AG10803 (cell line): ENCODE results near the gene BTG3.

Experiments used
- DNase-seq: peaks from one replicate; pipeline ENCODE4 v3.0.0; 2010; ENCODE audit warnings: low read depth
- H3K4me3 ChIP-seq: 2 replicates; pipeline ENCODE4 v1.5.1; 2011; ENCODE audit warnings: mild to moderate bottlenecking, low read length, control low read depth
- TF ChIP-seq, protein P1 (sequence below): conservative IDR thresholded peaks from 2 replicates; pipeline ENCODE4 v1.5.1; 2011; ENCODE audit warnings: mild to moderate bottlenecking, low read length, control low read depth, inconsistent platforms

The BTG3 gene

DNA sequence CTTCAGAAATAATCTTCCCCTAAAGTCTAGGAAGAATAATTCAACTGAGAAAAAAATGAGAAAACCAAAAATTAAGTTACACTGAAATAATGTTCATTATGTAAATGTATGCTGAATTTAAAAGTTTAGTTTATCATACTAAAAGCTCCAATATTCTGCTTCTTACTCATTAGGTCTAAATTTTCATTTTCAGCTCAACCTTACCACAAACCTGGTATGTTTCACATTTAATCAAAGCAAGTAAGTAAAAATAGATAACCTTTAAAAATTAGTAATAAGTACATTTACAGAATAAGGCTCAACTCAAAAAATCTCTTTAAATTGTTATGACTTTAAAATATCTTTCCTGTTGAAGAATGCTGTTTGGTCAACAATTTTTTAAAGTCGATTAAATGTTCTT is 15.0 kb downstream of the BTG3 start:
- TF ChIP-seq, protein P1, sequence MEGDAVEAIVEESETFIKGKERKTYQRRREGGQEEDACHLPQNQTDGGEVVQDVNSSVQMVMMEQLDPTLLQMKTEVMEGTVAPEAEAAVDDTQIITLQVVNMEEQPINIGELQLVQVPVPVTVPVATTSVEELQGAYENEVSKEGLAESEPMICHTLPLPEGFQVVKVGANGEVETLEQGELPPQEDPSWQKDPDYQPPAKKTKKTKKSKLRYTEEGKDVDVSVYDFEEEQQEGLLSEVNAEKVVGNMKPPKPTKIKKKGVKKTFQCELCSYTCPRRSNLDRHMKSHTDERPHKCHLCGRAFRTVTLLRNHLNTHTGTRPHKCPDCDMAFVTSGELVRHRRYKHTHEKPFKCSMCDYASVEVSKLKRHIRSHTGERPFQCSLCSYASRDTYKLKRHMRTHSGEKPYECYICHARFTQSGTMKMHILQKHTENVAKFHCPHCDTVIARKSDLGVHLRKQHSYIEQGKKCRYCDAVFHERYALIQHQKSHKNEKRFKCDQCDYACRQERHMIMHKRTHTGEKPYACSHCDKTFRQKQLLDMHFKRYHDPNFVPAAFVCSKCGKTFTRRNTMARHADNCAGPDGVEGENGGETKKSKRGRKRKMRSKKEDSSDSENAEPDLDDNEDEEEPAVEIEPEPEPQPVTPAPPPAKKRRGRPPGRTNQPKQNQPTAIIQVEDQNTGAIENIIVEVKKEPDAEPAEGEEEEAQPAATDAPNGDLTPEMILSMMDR = no peak
- no peak for DNase-seq
- H3K4me3 ChIP-seq = no peak overlapping the region

DNA sequence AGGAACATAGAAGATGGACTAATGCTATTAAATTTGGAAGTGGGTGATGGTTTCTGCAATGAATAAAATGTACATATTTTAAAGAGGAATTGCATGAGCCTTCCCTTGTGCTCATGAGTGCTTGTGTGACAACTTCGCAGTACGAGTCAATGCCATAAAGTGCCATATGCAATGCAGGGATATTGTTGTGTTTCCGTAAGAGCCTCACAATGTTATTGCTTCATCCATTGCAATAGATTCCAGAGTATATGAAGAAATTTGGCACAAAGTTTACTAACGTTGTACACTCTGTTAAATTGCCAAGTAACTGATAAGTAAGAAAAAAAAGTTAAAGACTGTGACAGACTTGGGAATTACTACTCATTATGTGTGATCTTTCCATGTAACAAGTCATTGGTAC is 22.3 kb downstream of the BTG3 start:
- TF ChIP-seq, protein P1 = no peak
- no peak overlapping the region for H3K4me3 ChIP-seq
- peak; percentile 7 for DNase-seq

DNA sequence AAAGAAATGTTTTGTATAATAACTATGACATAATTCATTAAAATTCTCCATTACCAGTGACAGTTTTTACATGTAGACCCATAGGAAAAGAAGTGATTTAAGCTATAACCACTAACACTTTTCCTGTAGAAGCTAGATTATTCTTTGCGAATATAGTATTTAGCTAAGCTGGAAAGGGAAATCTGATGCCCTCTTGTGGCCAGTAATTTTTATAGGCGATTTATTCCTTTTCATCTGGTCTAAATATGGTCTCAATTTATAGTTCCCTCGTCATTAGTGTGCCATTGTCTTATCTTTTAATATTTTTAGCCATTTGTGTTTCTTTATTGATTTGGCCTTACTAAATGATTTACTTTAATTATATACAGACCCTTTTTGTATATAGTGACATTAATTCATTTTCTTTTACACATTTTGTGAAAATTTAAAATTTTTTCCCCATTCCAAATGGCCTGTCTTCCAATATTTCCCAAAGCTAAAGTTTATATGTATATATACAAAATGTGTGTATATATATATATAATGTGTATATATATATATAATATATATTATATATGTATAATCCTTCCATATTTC is 26.7 kb downstream of the BTG3 start:
- TF ChIP-seq, protein P1 = peak; percentile 78
- no peak overlapping the region for H3K4me3 ChIP-seq
- peak; percentile 59 for DNase-seq

DNA sequence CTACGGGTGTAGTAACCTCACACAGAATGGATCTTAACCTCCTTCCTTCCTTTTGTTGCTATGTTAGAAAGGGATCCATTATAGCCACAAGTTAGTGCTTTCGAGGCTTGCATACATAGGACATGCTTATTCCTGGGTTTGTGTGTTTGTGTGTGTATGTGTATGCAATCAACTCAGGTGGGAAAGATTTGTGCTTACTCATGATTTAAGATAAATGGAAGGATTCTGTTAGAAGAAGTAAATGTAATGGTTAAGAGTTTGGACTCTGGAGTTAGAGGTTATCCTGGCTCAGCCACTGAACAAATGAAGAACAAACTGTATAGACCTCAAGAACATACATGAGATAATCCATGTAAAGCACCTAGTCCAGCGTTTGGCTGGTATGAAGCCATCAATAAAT is 28.8 kb downstream of the BTG3 start:
- no peak for DNase-seq
- TF ChIP-seq, protein P1 = no peak
- H3K4me3 ChIP-seq = no peak overlapping the region

DNA sequence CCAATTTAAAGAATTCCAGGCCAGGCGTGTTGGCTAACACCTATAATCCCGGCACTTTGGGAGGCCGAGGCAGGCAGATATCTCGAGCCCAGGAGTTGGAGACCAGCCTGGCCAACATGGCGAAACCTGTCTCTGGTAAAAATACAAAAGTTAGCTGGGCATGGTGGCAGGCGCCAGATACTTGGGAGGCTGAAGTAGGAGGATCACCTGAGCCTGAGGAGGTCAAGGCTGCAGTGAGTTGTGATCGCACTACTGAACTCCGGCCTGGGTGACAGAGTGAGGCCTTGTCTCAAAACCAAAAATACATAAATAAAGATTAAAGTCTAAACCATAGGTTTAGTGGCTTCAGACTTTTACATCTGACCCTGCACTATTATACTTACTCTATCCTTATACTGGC is 32.4 kb downstream of the BTG3 start:
- no peak overlapping the region for H3K4me3 ChIP-seq
- no peak for DNase-seq
- TF ChIP-seq, protein P1 = no peak

DNA sequence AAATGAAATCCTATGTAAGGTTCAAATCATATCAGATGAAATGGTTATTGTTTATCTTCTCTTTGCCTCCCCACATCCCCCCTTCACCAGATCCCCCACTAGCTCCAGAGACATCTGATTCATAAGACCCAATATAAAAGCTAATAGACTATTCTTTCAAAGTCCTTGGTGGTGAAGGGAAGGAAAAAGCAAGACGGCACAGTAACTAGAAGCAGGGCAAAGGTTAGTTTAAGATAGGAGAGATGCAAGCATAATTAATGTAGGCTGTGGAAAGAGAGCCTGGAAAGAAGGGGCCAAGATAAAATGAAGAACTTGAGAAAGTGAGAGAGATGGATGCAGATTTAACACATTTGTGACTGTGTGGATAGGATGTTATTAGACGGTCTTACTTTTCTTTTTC is 33.8 kb downstream of the BTG3 start:
- TF ChIP-seq, protein P1 = no peak
- DNase-seq = no peak
- no peak overlapping the region for H3K4me3 ChIP-seq

DNA sequence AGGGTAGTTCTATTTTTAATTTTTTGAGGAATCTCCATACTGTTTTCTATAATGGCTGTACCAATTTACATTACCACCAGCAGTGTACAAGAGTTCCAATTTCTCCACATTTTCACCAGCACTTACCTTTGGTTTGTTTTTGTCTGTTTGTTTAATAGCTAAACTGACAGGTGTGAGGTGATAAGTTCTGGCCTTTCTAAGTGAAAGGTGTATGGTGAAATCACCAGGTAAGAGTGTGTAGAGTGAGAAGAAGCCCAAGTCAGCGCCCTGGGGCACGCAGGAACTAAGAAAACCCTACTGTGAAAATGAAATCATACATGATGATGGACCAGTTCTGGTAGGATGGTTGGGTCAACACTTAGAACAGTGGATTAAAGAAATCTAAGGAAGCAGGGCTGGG is 34.5 kb downstream of the BTG3 start:
- no peak overlapping the region for H3K4me3 ChIP-seq
- TF ChIP-seq, protein P1 = no peak
- DNase-seq = no peak
